ENCODE results near the gene PRIMPOL.

Gene PRIMPOL

GRCh38 chr4:184660978-184661377, 11.4 kb downstream of the PRIMPOL start:
- DNase-seq (ENCODE audit: low read depth), result no peak
- TF ChIP-seq CTCF (IDR thresholded peaks at IDR 0.05; ENCODE audit: low read depth, low read length, missing control alignments), result no peak
- no peak overlapping the region for H3K4me3 ChIP-seq (ENCODE audit: low read depth, low read length)

DNA sequence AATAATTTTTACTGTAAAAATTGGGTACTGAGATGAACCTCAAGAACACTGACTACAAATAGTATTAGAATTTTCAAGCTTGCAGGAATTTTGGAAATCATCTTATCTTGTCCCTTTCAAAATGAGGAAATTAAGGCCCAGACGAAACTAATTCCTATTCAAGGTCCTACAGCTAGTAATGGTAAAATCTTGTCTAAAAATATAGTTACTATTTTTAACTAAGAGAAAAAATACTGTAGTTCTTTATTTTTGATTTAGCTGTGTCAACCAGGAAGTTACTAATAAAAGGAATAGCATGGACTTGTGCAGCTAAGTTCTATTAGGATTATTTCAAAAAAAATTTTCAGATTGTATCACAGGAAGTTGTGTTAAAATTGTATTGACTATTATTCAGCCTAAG, 12.7 kb downstream of the PRIMPOL start:
- no peak overlapping the region for H3K4me3 ChIP-seq (ENCODE audit: low read depth, low read length)
- DNase-seq (ENCODE audit: low read depth), result no peak
- TF ChIP-seq CTCF (IDR thresholded peaks at IDR 0.05; ENCODE audit: low read depth, low read length, missing control alignments), result no peak

DNA sequence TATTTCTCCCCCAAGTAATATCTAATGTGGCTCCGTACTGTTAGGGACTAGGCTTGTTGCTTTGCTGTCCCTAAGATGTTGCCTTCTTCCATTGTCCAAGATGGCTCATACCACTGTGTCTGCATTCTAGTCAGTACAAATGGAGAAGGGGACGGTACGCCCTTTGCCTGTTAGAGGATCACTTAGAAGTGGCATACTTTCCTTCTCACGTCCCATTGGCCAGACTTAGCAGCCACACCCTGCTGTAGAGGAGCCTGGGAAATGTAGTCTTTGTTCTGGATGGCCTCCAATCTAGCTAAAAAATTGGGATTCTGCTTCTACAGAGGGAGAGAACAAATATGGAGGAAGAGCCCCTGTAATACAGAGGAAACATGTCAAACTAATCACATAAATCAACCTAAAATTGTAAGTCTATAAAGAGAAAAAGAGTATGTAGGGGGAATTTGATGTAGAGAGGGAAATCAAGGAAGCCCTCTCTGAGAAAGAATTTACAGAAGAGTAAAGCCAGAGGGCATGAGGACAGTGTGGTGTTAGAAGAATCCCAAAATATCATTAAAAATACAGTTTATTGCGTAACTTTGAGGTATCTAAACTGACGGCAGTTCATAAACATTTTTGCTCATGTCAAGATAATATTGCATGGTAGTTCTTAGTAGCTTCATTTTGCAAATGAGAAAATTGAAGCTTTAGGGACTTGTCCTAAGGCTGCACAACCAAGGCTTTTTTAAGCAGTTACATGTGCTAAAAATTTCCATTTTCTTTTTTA, 15.1 kb downstream of the PRIMPOL start:
- H3K4me3 ChIP-seq (ENCODE audit: low read depth, low read length), result no peak overlapping the region
- no peak for DNase-seq (ENCODE audit: low read depth)
- no peak for TF ChIP-seq CTCF (IDR thresholded peaks at IDR 0.05; ENCODE audit: low read depth, low read length, missing control alignments)

GRCh38 chr4:184666670-184667069, 17.1 kb downstream of the PRIMPOL start:
- no peak for DNase-seq (ENCODE audit: low read depth)
- TF ChIP-seq CTCF (IDR thresholded peaks at IDR 0.05; ENCODE audit: low read depth, low read length, missing control alignments), result no peak
- H3K4me3 ChIP-seq (ENCODE audit: low read depth, low read length), result no peak overlapping the region

GRCh38 chr4:184668096-184668495, 18.6 kb downstream of the PRIMPOL start:
- no peak overlapping the region for H3K4me3 ChIP-seq (ENCODE audit: low read depth, low read length)
- DNase-seq (ENCODE audit: low read depth), result no peak
- no peak for TF ChIP-seq CTCF (IDR thresholded peaks at IDR 0.05; ENCODE audit: low read depth, low read length, missing control alignments)

- no peak for TF ChIP-seq CTCF (IDR thresholded peaks at IDR 0.05; ENCODE audit: low read depth, low read length, missing control alignments)
- no peak for DNase-seq (ENCODE audit: low read depth)
- H3K4me3 ChIP-seq (ENCODE audit: low read depth, low read length), result no peak overlapping the region
Observed at GRCh38 chr4:184668511-184669114, 19.1 kb downstream of the PRIMPOL start.

GRCh38 chr4:184669251-184669650, 19.7 kb downstream of the PRIMPOL start:
- DNase-seq (ENCODE audit: low read depth), result no peak
- H3K4me3 ChIP-seq (ENCODE audit: low read depth, low read length), result no peak overlapping the region
- no peak for TF ChIP-seq CTCF (IDR thresholded peaks at IDR 0.05; ENCODE audit: low read depth, low read length, missing control alignments)
